Testis (tissue), 3 donors: ENCODE measurements around the gene ZNF524. TPM values are rescaled to one million over a fixed set of nuclear protein-coding genes. Genes with fewer than 3 reads are reported as not detected.

ENCODE experiments used
- DNase-seq: peaks from one replicate; pipeline ENCODE4 v3.0.0-alpha.2; 2019
- H3K27ac ChIP-seq, 2 donors: fragments of 200-600 bp; sonication (generic); one replicate each; pipeline ENCODE4 v1.5.1; 2019
- H3K27me3 ChIP-seq: fragments of 200-600 bp; sonication (generic); one replicate; pipeline ENCODE4 v1.5.1; 2019
- H3K36me3 ChIP-seq: fragments of 200-600 bp; sonication (generic); one replicate; pipeline ENCODE4 v1.5.1; 2017; ENCODE audit warnings: low read depth; ENCODE audit errors: missing control alignments
- H3K4me1 ChIP-seq: fragments of 200-600 bp; sonication (generic); one replicate; pipeline ENCODE4 v1.5.1; 2019
- H3K4me3 ChIP-seq, 2 donors: fragments of 200-600 bp; sonication (generic); one replicate each; pipeline ENCODE4 v1.5.1; 2017 to 2019
- H3K9me3 ChIP-seq: fragments of 200-600 bp; sonication (generic); one replicate; pipeline ENCODE4 v1.5.1; 2017
- CTCF ChIP-seq, 3 experiments: fragments of 450-650 bp in 2 of 3; fragments of 200-600 bp in 1 of 3; sonication (generic) in 1 of 3; IDR thresholded peaks; one replicate each; pipeline ENCODE4 v1.5.1; 2016 to 2019; ENCODE audit warnings: antibody characterized with exemption in 3 of 3, mild to moderate bottlenecking in 2 of 3, moderate library complexity in 1 of 3
- POLR2A ChIP-seq: fragments of 450-650 bp; IDR thresholded peaks from one replicate; pipeline ENCODE4 v1.6.1; 2017; ENCODE audit warnings: antibody characterized with exemption, mild to moderate bottlenecking, moderate library complexity
- WGBS, 2 donors: methylation state at CpG; one replicate each; pipeline ENCODE4 v1.1.5; 2018; 5-methylcytosine and 5-hydroxymethylcytosine counted together
- intact Hi-C: fragments of 100-400 bp; cut with DNase I; formaldehyde crosslinking; loops from one replicate; pipeline ENCODE4 v1.15.1; 2023; ENCODE audit warnings: low total_unique reads
- polyA plus RNA-seq: library from polyadenylated mRNA; stranded (reverse); fragments of 350-450 nt; fragmentation: Illumina TruSeq; extraction: RNeasy Lipid Tissue Mini Kit (QIAGEN cat#74804); gene quantifications from one replicate; pipeline ENCODE4 v1.2.3, GENCODE V29; 2014; ENCODE audit warnings: low read depth, low replicate concordance; ENCODE audit not compliant: insufficient read depth
- total RNA-seq, 2 donors: library from RNA; depleted of rRNA; stranded (reverse); fragments of >200 nt; gene quantifications; one replicate each; pipeline ENCODE4 v1.2.3, GENCODE V29; 2016

Gene ZNF524
- total and polyA plus RNA-seq, 3 donors from 2014 or later, result 8.5 to 29.4 (median 25.0) TPM

DNA sequence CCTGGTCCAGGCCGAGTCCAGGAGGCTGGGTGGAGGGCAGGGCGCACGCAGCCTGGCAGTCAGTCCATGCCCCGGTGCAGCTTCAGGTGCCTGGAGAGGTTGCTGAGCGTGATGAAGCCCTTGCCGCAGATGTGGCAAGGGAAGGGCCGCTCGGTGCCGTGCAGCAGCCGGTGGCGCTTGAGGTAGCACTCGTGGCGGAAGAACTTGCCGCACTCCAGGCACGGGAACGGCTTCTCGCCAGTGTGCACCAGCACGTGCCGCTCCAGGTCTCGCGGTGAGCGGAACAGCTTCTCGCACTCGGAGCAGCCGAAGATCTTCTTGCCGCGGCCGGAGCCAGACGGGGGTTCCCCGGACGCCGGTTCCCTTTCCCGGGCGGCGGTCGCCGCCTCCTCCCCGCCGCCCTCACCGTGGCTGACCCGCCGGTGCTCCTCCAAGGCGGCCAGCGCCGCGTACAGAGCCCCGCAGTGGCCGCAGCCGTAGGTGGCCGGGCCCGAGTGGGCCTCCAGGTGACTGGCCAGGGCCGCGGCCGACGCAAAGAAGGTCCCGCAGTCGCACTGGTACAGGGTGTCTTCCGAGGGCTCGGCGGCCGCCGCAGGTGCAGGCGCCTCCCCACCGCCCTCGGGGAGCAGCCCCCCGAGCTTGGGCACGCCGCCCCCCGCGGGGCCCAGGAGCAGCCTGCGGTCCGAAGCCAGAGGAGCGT, 7.5 kb upstream of the ZNF524 start:
- no peak overlapping the region for H3K27ac ChIP-seq
- DNase-seq, result no peak
- intact Hi-C loops, result no loop called here
- H3K36me3 ChIP-seq, result no peaks in the 10 kb centered on the region
- no peaks in the 10 kb centered on the region for H3K27me3 ChIP-seq
- no peaks in the 10 kb centered on the region for H3K4me1 ChIP-seq
- H3K4me3 ChIP-seq, result peak overlapping the region; percentile 29 to 43
- 40 to 81% methylated on average over 1 to 42 of the region's 73 CpGs for WGBS, 2 donors
- TF ChIP-seq CTCF (IDR thresholded peaks at IDR 0.05) (no peak), POLR2A (no peak)
- no peaks in the 10 kb centered on the region for H3K9me3 ChIP-seq

DNA sequence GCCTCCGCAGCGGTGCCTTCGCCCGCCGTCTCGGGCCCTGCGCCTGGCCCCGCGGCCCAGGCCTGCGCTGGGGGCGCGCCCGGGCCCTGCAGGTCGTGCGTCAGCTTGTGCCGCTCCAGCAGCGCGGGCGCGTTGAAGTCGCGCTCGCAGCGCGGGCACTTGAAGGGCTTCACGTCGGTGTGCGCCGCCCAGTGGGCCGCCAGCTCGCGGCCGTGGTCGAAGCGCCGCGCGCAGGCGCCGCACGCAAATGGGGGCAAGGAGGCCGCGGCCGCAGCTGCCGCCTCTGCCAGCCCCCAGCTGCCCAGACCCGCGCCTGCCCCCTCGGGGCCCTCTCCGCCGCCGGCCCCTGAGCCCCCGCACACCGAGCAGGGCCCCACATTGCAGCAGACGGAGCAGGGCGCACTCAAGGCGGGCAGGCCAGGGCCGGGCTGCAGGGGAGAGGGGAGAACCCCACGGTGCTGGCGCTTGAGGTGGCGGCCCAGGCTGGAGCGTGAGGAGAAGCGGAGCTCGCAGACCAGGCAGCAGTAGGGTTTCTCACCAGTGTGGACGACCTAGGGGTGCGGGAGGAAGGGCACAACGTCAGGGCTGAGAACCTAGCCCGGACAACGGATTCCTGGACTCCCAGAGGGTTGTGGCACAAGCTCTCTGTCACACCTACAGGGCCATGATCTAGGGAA, 6.9 kb upstream of the ZNF524 start:
- Histone ChIP-seq H3K36me3 (no peaks in the 10 kb centered on the region), H3K9me3 (no peaks in the 10 kb centered on the region), H3K4me1 (no peaks in the 10 kb centered on the region), H3K27me3 (no peaks in the 10 kb centered on the region), H3K4me3 (peak overlapping the region; percentile 29), H3K27ac (no peak overlapping the region)
- no peak for DNase-seq
- WGBS, 2 donors, result 60 to 67% methylated on average over 1 to 28 of the region's 68 CpGs
- intact Hi-C loops, result no loop called here
- TF ChIP-seq CTCF (IDR thresholded peaks at IDR 0.05) (no peak), POLR2A (no peak)

DNA sequence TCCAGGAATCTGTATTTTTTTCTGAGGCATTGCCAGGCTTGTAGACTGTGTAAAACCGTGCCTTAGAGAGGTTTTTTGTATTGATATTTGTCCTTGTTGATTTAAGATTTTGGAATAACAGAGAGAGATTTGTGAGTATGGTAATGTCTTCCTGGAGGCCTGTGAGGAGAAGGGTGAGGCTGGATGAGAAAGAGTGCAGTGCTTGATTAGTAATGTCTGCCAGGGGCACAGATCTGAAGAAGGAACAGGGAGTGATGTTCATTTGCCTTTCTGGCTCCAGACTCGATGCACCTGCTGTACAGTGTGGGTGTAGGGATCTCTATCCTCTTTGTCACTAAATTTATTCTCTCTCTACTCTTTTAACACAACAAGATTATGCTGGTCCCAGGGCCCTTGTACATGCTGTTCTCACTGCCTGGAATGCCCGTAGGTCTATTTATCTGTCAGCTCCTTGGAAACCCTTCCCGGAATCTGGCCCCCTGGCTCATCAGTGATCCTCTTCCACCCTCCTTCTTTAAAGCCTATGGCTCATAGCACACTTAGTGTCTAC, 5.0 kb upstream of the ZNF524 start:
- Histone ChIP-seq H3K27me3 (no peaks in the 10 kb centered on the region), H3K4me1 (no peaks in the 10 kb centered on the region), H3K4me3 (no peak overlapping the region), H3K9me3 (no peaks in the 10 kb centered on the region), H3K27ac (no peak overlapping the region), H3K36me3 (no peaks in the 10 kb centered on the region)
- 75 to 77% methylated on average over 4 of the region's 4 CpGs for WGBS, 2 donors
- no peak for DNase-seq
- TF ChIP-seq CTCF (IDR thresholded peaks at IDR 0.05) (no peak), POLR2A (no peak)
- intact Hi-C loops, result no loop called here

DNA sequence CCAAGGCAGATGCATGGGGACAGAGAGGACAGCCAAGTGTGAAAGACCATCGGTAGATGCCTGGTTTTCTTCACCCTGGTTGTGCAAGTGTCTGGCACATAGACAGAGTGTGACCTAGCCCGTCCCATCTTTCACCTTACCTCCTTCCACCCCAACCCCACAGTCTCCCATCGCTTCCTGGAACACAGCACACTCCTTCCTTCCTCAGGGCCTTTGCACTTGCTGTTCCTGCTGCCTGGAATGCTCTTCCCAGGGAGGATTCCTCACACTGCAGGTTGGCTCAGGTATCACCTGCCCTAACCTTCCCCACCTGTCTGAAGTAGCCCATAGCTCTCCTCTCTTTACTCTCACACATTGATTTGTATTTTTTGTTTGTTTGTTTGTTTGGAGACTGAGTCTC, 3.8 kb upstream of the ZNF524 start:
- Histone ChIP-seq H3K4me3 (no peak overlapping the region), H3K9me3 (no peaks in the 10 kb centered on the region), H3K27me3 (no peaks in the 10 kb centered on the region), H3K4me1 (peaks cover 7% of the 10 kb centered on the region), H3K36me3 (no peaks in the 10 kb centered on the region), H3K27ac (no peak overlapping the region)
- 93 to 97% methylated on average over 3 of the region's 3 CpGs for WGBS, 2 donors
- no peak for TF ChIP-seq CTCF (IDR thresholded peaks at IDR 0.05)
- no peak for TF ChIP-seq POLR2A
- intact Hi-C loops, result no loop called here
- DNase-seq, result no peak
